Iris pigment epithelial cell (primary cell): Measurements from ENCODE around the gene SMC4.
"Not testable (repeated sequence)": the region's sequence is repeated elsewhere in the genome, so short reads cannot be mapped to it uniquely, and the experiment has no call there.

Experiments
- DNase-seq: peaks from one replicate; pipeline ENCODE4 v3.0.0-alpha.2; 2011; ENCODE audit warnings: low read depth

The SMC4 gene

GRCh38 chr3:160445854-160446253 lies 46.4 kb downstream of the SMC4 start:
- no peak for DNase-seq

- DNase-seq: no peak
Measured at GRCh38 chr3:160446522-160447056, 47.1 kb downstream of the SMC4 start.

- peak; percentile 59 for DNase-seq
Measured at GRCh38 chr3:160447544-160447943, 48.1 kb downstream of the SMC4 start.

- DNase-seq: peak; percentile 52
Measured at GRCh38 chr3:160448845-160449635, 49.6 kb downstream of the SMC4 start.

GRCh38 chr3:160449636-160450598 lies 50.5 kb downstream of the SMC4 start, which contains the start of gene TRIM59:
TSS of gene TRIM59 (minus strand) at chr3:160449786. CDS start at chr3:160439183, 10,603 bp downstream.
- DNase-seq: peak; percentile 98

GRCh38 chr3:160450846-160451245 lies 51.4 kb downstream of the SMC4 start:
- DNase-seq: peak; percentile 92

GRCh38 chr3:160451602-160452001 lies 52.2 kb downstream of the SMC4 start:
- DNase-seq: peak; percentile 32

- DNase-seq: not testable (repeated sequence)
Measured at GRCh38 chr3:160452251-160452650, 52.8 kb downstream of the SMC4 start.

GRCh38 chr3:160454995-160455394 lies 55.5 kb downstream of the SMC4 start:
- no peak for DNase-seq

GRCh38 chr3:160455846-160456245 lies 56.4 kb downstream of the SMC4 start:
- DNase-seq: no peak

GRCh38 chr3:160458151-160458550 lies 58.7 kb downstream of the SMC4 start:
- no peak for DNase-seq

- no peak for DNase-seq
Measured at GRCh38 chr3:160459450-160459970, 60.1 kb downstream of the SMC4 start.

GRCh38 chr3:160460033-160460432 lies 60.6 kb downstream of the SMC4 start:
- no peak for DNase-seq

GRCh38 chr3:160464321-160464720 lies 64.9 kb downstream of the SMC4 start:
- DNase-seq: no peak

GRCh38 chr3:160464971-160465370 lies 65.5 kb downstream of the SMC4 start:
- DNase-seq: no peak

- DNase-seq: no peak
Measured at GRCh38 chr3:160470181-160470580, 70.7 kb downstream of the SMC4 start.

- DNase-seq: no peak
Measured at GRCh38 chr3:160471892-160472291, 72.4 kb downstream of the SMC4 start.

- no peak for DNase-seq
Measured at GRCh38 chr3:160472344-160472743, 72.9 kb downstream of the SMC4 start.

GRCh38 chr3:160473221-160473620 lies 73.8 kb downstream of the SMC4 start:
- DNase-seq: peak; percentile 77

- DNase-seq: peak; percentile 95
Measured at GRCh38 chr3:160473978-160474377, 74.5 kb downstream of the SMC4 start.

- DNase-seq: peak; percentile 61
Measured at GRCh38 chr3:160474416-160474838, 75.0 kb downstream of the SMC4 start.

- DNase-seq: no peak
Measured at GRCh38 chr3:160475153-160475552, 75.7 kb downstream of the SMC4 start.
